ENCODE data around the gene DCAF8. TPM values are rescaled to one million over a fixed set of nuclear protein-coding genes. Genes with fewer than 3 reads are reported as not detected.

Gene DCAF8
- polyA plus RNA-seq, 1 donor: 285 TPM

- DNase-seq: peak; percentile 75
These were observed 56.9 kb downstream of the DCAF8 start, which contains the start of gene PEA15 for GRCh38 chr1:160205242-160206035. Gene PEA15, plus strand, starts transcription at chr1:160205384. Its CDS starts 6,161 bp downstream, at chr1:160211545.

- no peak for DNase-seq
These were observed 57.7 kb downstream of the DCAF8 start for GRCh38 chr1:160204526-160205241.

DNA sequence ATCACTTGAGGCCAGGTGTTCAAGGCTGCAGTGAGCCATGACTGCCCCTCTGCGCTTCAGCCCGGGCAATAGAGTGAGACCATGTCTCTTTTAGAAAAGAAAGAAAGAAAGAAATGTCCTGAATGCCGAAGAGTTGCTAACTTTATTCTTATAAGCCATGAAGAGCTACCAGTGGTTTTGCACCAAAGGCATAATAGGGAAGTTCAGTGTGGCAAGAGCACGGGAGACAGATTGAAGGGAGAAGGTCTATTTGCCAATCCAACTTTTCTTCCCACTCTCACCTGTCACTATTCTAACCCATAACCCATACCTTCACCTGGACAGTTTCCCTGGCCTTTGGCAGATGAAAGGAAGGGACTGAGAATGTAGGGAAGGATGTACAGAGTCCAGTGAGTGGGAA lies 61.6 kb downstream of the DCAF8 start:
- no peak for DNase-seq

DNA sequence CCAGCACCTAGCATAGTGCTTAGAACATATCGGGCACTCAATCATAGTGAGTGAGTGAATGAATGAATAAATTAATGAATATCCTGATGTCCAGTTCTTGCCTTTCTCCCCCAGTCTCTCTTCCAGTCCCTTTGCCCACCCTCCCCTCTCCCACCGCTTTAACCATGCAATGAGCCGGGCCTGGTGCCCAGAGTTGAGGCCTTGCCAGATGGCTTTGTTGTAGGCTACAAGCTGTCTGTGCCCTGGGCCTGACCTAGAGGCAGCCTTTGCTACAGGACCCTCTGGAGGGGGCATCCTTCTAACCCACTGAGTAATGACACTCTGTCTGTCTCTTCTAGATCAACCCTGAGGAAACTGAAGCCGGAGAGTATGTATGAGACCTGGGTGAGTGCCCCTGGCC lies 65.1 kb downstream of the DCAF8 start:
- DNase-seq: no peak

GRCh38 chr1:160196143-160196542 lies 66.2 kb downstream of the DCAF8 start:
- DNase-seq: no peak

- no peak for DNase-seq
These were observed 67.7 kb downstream of the DCAF8 start for GRCh38 chr1:160194737-160195059.

GRCh38 chr1:160193832-160194736 lies 68.3 kb downstream of the DCAF8 start:
- DNase-seq: no peak

- peak; percentile 89 for DNase-seq
These were observed 69.1 kb downstream of the DCAF8 start for GRCh38 chr1:160193091-160193819.

GRCh38 chr1:160192234-160192633 lies 70.1 kb downstream of the DCAF8 start:
- DNase-seq: no peak

DNA sequence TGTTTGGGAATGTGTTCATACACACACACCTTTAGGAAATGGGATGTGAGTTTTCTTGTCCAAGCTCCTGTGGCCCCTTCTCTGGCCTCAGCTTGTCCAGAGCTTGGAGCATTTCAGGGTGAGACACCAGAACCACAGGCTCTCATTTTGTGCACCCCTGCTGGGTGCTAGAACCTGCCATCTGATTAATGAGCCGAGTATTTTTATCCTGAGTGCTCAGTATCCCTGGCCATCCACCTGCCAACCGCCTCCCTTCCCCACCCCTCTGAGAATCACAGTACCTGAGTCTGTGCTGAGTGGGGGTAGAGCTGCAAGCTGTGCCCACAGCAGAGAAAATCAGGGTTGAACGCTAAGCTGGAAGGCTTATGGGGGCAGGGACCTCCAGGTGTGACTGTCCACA lies 70.6 kb downstream of the DCAF8 start:
- no peak for DNase-seq

DNA sequence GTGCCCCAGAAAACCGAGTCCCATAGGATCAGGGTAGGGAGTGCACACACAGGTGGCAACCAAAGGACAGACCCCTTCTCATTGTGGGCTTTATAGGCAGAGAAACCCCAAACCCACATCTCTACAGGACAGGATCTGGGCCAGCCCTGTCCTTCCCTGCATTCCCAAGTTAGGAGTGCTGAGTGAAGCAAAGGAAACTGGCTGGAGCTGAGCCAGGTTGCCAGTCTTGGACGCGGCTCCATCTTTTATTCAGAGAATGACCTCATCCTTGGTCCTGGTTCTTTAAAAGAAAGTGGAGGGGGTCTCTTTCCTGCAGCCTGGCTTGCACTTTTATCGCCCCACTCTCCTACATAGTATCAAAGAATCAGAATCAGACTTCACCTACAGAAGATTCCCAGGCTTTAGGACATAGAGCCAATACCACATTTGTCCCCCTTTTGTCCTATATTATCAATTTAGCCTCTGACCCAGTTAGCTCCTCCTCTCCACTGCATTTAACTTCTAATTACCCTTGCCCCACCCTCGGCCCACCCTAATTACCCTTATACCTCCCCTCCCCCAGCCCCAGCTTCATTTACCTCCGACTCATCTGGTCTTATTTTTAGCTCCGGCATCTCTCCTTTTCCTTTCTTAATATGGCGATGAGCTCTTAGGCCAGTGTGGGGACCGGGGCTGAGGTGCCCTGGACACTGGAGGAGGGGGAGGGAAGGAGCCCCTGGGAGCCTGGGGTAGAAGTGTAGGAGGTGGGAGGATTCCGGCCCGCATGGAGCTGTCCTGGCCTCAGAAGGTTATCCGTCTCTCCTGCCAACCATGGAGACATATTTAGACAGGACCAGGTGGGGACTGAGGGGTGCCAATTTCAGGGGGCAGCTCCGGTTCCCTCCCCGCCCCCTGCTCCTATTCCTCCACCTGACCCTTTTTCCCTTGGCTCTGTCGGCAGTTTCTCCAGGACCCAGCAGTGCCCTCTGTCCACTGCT lies 72.4 kb downstream of the DCAF8 start, which contains the start of gene CASQ1:
Gene CASQ1 (plus strand): TSS at position 927 of the 977 bp plus-strand sequence. CDS start 177 bp downstream, outside the sequence.
- no peak for DNase-seq

GRCh38 chr1:160188341-160188740 lies 74.0 kb downstream of the DCAF8 start:
- no peak for DNase-seq

GRCh38 chr1:160187407-160187806 lies 74.9 kb downstream of the DCAF8 start:
- DNase-seq: no peak

DNA sequence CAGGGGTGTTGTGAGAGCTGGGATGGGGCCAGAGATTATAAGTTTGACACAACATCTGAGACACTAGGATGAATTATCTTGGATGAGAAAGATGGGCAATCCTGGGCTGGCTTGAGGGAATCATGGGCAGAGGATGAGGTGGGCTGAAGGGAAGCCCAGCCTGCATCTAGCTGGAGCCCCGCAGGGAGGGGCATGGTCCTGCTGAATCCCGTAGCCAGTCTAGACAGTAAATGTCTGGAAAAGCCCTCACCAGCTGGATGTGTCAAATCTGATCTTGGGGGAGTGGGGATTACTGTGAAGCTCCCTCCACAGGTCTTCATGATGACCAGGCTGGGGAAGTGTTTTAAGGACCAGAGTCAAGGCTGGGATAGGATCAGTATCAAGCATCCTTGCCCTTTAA lies 75.6 kb downstream of the DCAF8 start:
- DNase-seq: no peak

GRCh38 chr1:160186246-160186645 lies 76.1 kb downstream of the DCAF8 start:
- no peak for DNase-seq

DNA sequence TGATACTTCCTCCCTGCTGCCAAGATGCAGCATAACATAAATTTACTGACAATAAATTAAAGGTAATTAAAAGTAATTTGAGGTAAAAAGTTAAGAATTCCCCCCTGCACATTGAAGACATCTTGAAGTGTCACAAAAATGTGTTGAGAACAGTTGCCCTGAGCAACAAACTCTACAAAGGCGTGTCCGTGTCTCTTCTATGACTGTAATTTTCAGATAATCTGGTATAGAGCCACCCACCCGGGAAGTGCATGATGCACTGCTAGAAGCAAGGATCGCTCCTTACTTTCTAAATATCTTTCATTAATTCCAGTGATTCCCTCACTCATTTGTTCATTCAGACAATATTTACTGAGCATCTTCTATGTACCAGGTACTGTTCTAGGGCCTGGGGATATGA lies 83.0 kb downstream of the DCAF8 start:
- no peak for DNase-seq

GRCh38 chr1:160178731-160179130 lies 83.6 kb downstream of the DCAF8 start:
- no peak for DNase-seq

DNA sequence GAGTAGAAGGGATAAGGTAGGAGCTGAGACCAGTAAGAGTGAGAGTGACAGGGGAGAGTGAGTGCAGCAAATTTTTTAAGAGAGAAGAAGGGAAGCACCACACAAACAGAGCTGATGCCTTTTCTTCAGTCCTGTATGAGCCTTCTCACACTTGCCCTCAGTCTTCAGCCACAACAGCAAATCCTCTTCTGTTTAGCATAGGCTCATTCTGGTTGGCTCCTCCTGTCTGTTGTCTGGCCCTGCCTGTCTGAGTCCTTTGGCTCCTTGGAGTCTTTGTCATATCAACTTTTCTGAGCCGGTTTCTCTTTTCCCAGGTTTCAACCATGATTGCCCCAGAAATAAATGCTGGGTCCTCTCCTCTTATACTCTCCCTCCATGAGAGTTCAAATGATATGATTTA lies 84.7 kb downstream of the DCAF8 start:
- DNase-seq: no peak

DNA sequence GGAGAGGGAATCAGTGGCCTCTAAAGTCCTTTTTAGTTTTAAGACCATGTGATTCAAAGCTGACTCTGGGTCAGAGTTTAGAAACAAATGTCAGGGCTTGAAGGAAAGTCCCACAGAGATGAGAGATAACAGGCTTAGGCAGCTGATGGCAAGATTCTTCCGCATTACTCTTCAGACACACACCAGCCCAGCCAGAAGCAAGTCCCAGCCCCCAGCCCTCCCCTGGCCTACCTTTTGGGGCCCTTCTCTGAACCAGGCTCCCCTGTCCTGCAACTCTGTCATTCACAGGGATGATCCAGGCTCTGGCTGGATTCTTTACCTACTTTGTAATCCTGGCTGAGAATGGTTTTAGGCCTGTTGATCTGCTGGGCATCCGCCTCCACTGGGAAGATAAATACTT lies 85.1 kb downstream of the DCAF8 start:
- no peak for DNase-seq

GRCh38 chr1:160171980-160172379 lies 90.4 kb downstream of the DCAF8 start:
- DNase-seq: no peak

DNA sequence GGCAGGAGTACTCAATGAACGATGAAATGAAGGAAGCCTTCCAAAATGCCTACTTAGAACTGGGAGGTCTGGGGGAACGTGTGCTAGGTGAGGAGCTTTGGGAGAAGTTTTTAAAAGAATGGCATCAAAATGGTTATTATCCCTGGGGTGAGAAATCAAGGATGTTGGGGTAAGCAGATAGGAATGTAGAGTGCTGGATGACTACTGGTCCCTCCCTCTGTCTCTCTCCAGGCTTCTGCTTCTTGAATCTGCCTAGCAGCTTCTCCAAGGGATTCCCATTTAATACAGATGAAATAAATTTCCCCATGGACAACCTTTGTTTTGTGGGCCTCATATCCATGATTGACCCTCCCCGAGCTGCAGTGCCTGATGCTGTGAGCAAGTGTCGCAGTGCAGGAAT lies 91.0 kb downstream of the DCAF8 start:
- no peak for DNase-seq
